Sigmoid colon (tissue), 4 donors: ENCODE results near the gene SUSD4.

Experiments
- CTCF ChIP-seq, 4 experiments: fragments of 450-650 bp in 3 of 4; fragments of 200-600 bp in 1 of 4; IDR thresholded peaks; one replicate each; pipeline ENCODE4 v1.5.1; 2016 to 2019; ENCODE audit warnings: antibody characterized with exemption in 4 of 4, mild to moderate bottlenecking in 3 of 4, moderate library complexity in 2 of 4
- POLR2AphosphoS5 ChIP-seq, 4 donors: sonication (generic); formaldehyde crosslinking; IDR thresholded peaks; one replicate each; pipeline ENCODE4 v1.6.1; 2017; ENCODE audit warnings: antibody characterized with exemption in 4 of 4

- TF ChIP-seq CTCF (IDR thresholded peaks at IDR 0.05) (no peak), POLR2AphosphoS5 (IDR thresholded peaks at IDR 0.05) (no peak)
Measured at GRCh38 chr1:223216074-223216473, 147.9 kb downstream of the SUSD4 start.
